GM12878 (cell line): ENCODE measurements around the gene ERVH48-1. TPM values are rescaled to one million over a fixed set of nuclear protein-coding genes. Genes with fewer than 3 reads are reported as not detected.

ENCODE experiments used
- CBX3 ChIP-seq: fragments of 200-600 bp; sonication (generic); IDR thresholded peaks from 2 replicates; pipeline ENCODE4 v1.6.1; 2016; ENCODE audit warnings: low read depth, borderline replicate concordance
- CEBPB ChIP-seq, 2 experiments: fragments of 150-350 bp in 1 of 2; IDR thresholded peaks; 2 replicates each; pipeline ENCODE4 v1.6.1; 2012 to 2014; ENCODE audit warnings: low read depth in 2 of 2, low read length in 2 of 2, borderline replicate concordance in 1 of 2, inconsistent platforms in 1 of 2
- CREB1 ChIP-seq: IDR thresholded peaks from 2 replicates; pipeline ENCODE4 v1.6.1; 2012; ENCODE audit warnings: low read depth, mild to moderate bottlenecking, inconsistent platforms
- EGR1 ChIP-seq, 2 experiments: IDR thresholded peaks; 1 replicate in 1 of 2; 2 replicates in 1 of 2; pipeline ENCODE4 v1.6.1; 2011 to 2012; ENCODE audit warnings: low read depth in 2 of 2, low read length in 2 of 2, borderline replicate concordance in 1 of 2, mild to moderate bottlenecking in 1 of 2, moderate library complexity in 1 of 2
- ELK1 ChIP-seq: IDR thresholded peaks from 2 replicates; pipeline ENCODE4 v1.6.1; 2012; ENCODE audit warnings: low read depth, low read length, improper control_type of control experiment
- FOXK2 ChIP-seq: fragments of 450-650 bp; IDR thresholded peaks from 2 replicates; pipeline ENCODE4 v1.6.1; 2017; ENCODE audit warnings: mild to moderate bottlenecking, moderate library complexity
- JUND ChIP-seq: IDR thresholded peaks from 2 replicates; pipeline ENCODE4 v1.6.1; 2012; ENCODE audit warnings: low read depth, mild to moderate bottlenecking, low read length, improper control_type of control experiment, moderate library complexity
- MTA3 ChIP-seq: IDR thresholded peaks from 2 replicates; pipeline ENCODE4 v1.6.1; 2012; ENCODE audit warnings: low read length, inconsistent platforms, borderline replicate concordance
- MYC ChIP-seq: IDR thresholded peaks from 2 replicates; pipeline ENCODE4 v1.6.1; 2011; ENCODE audit warnings: mild to moderate bottlenecking, low read length, moderate library complexity, inconsistent platforms; ENCODE audit not compliant: insufficient read depth, insufficient replicate concordance, insufficient read length, severe bottlenecking
- NFYB ChIP-seq: IDR thresholded peaks from 2 replicates; pipeline ENCODE4 v1.6.1; 2011; ENCODE audit warnings: low read depth, mild to moderate bottlenecking, low read length, improper control_type of control experiment, moderate library complexity; ENCODE audit not compliant: insufficient read depth
- PAX5 ChIP-seq: IDR thresholded peaks from 2 replicates; pipeline ENCODE4 v1.6.1; 2011; ENCODE audit warnings: low read depth, low read length, borderline replicate concordance
- PBX3 ChIP-seq: IDR thresholded peaks from 2 replicates; pipeline ENCODE4 v1.6.1; 2011; ENCODE audit warnings: mild to moderate bottlenecking, low read depth, low read length, moderate library complexity; ENCODE audit not compliant: insufficient replicate concordance
- RUNX3 ChIP-seq: IDR thresholded peaks from 2 replicates; pipeline ENCODE4 v1.6.1; 2012; ENCODE audit warnings: low read length, inconsistent platforms
- SRF ChIP-seq, 2 experiments: IDR thresholded peaks; 2 replicates each; pipeline ENCODE4 v1.6.1; 2011; ENCODE audit warnings: low read depth in 2 of 2, low read length in 2 of 2, mild to moderate bottlenecking in 1 of 2, moderate library complexity in 1 of 2
- STAT1 ChIP-seq: fragments of 450-650 bp; conservative IDR thresholded peaks from 2 replicates; pipeline ENCODE4 v1.6.1; 2014; ENCODE audit warnings: antibody characterized with exemption, mild to moderate bottlenecking
- TCF12 ChIP-seq: IDR thresholded peaks from 2 replicates; pipeline ENCODE4 v1.6.1; 2011; ENCODE audit warnings: low read depth, mild to moderate bottlenecking, low read length
- ZNF622 ChIP-seq: fragments of 450-650 bp; IDR thresholded peaks from 2 replicates; pipeline ENCODE4 v1.6.1; 2017; ENCODE audit warnings: mild to moderate bottlenecking, inconsistent platforms
- polyA plus RNA-seq, 11 experiments: library from polyadenylated mRNA; depleted of rRNA in 4 of 11; unstranded in 6 of 11; stranded (reverse) in 5 of 11; fragments of >200 nt; fragmentation: Nextera tagmentation in 4 of 11; fragmentation: Illumina TruSeq in 1 of 11; extraction: Ambion mirVana in 4 of 11; extraction: Trizol in 1 of 11; gene quantifications; 1 replicate in 1 of 11; 2 replicates in 10 of 11; pipeline versions ENCODE4 v1.2.1 to v1.2.3, GENCODE V29; 2011 to 2016; ENCODE audit warnings: inconsistent platforms in 2 of 11, missing spikeins in 2 of 11, low read depth in 1 of 11
- total RNA-seq, 4 experiments: library from RNA; depleted of rRNA in 3 of 4; stranded (reverse); fragments of >200 nt in 3 of 4; fragmentation: Illumina TruSeq in 1 of 4; extraction: Trizol in 1 of 4; gene quantifications; 2 replicates each; pipeline versions ENCODE4 v1.2.1 to v1.2.3, GENCODE V29; 2013 to 2021
- TF ChIP-seq, protein P1 (sequence below): fragments of 450-650 bp; formaldehyde crosslinking; IDR thresholded peaks from 2 replicates; pipeline ENCODE4 v1.5.0; 2022; ENCODE audit warnings: mild to moderate bottlenecking, missing genetic modification characterization
- TF ChIP-seq, protein P2 (sequence below): IDR thresholded peaks from 2 replicates; pipeline ENCODE4 v1.6.1; 2011; ENCODE audit warnings: low read depth, mild to moderate bottlenecking, low read length, moderate library complexity, borderline replicate concordance; ENCODE audit errors: extremely low read depth

The ERVH48-1 gene
- total and polyA plus RNA-seq, 10 of the 15 experiments (the other 5 are each of a cell fraction or from before 2014, with no cell fraction given): 0.03 to 0.30 (median 0.13) TPM; not detected in 7

GRCh38 chr21:42973991-42974831 is 48.8 kb upstream of the ERVH48-1 start, which contains the start of gene PKNOX1 (continued):
- TF ChIP-seq SRF (IDR thresholded peaks at IDR 0.05; ENCODE audit: low read depth in 2 of 2, low read length in 2 of 2): no peak
- peak; percentile 83 for TF ChIP-seq MYC
- TF ChIP-seq, protein P1, sequence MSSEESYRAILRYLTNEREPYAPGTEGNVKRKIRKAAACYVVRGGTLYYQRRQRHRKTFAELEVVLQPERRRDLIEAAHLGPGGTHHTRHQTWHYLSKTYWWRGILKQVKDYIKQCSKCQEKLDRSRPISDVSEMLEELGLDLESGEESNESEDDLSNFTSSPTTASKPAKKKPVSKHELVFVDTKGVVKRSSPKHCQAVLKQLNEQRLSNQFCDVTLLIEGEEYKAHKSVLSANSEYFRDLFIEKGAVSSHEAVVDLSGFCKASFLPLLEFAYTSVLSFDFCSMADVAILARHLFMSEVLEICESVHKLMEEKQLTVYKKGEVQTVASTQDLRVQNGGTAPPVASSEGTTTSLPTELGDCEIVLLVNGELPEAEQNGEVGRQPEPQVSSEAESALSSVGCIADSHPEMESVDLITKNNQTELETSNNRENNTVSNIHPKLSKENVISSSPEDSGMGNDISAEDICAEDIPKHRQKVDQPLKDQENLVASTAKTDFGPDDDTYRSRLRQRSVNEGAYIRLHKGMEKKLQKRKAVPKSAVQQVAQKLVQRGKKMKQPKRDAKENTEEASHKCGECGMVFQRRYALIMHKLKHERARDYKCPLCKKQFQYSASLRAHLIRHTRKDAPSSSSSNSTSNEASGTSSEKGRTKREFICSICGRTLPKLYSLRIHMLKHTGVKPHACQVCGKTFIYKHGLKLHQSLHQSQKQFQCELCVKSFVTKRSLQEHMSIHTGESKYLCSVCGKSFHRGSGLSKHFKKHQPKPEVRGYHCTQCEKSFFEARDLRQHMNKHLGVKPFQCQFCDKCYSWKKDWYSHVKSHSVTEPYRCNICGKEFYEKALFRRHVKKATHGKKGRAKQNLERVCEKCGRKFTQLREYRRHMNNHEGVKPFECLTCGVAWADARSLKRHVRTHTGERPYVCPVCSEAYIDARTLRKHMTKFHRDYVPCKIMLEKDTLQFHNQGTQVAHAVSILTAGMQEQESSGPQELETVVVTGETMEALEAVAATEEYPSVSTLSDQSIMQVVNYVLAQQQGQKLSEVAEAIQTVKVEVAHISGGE (CRISPR knock-in tag): no peak
- no peak for TF ChIP-seq ZNF622
- TF ChIP-seq, protein P2, sequence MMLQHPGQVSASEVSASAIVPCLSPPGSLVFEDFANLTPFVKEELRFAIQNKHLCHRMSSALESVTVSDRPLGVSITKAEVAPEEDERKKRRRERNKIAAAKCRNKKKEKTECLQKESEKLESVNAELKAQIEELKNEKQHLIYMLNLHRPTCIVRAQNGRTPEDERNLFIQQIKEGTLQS: no peak
- no peak for TF ChIP-seq MTA3
- TF ChIP-seq NFYB: peak; percentile 88
- peak; percentile 99 for TF ChIP-seq PBX3
- TF ChIP-seq RUNX3: no peak
- no peak for TF ChIP-seq CBX3
- TF ChIP-seq EGR1 (IDR thresholded peaks at IDR 0.05; ENCODE audit: borderline replicate concordance in 1 of 2, low read depth in 2 of 2, low read length in 2 of 2): 0 out of 3 replicates have a peak, but pooled peaks of 1 of the 2 experiments have one; percentile 40
- peak; percentile 98 for TF ChIP-seq FOXK2
- peak; percentile 97 for TF ChIP-seq CREB1
- TF ChIP-seq JUND: peak; percentile 100
- TF ChIP-seq ELK1: 0 out of 2 replicates have a peak, but pooled peaks have one; percentile 7
- TF ChIP-seq TCF12: 0 out of 2 replicates have a peak, but pooled peaks have one; percentile 33
- TF ChIP-seq PAX5: 0 out of 2 replicates have a peak, but pooled peaks have one; percentile 7
- TF ChIP-seq STAT1: no peak
- TF ChIP-seq CEBPB (IDR thresholded peaks at IDR 0.05; ENCODE audit: borderline replicate concordance in 1 of 2, low read depth in 2 of 2, low read length in 2 of 2): no peak
